ENCODE results near the gene RADX.

The RADX gene

GRCh38 chrX:106696502-106696901, 84.7 kb downstream of the RADX start:
- H3K4me3 ChIP-seq (ENCODE audit: low read depth, low read length): no peak overlapping the region
- H3K36me3 ChIP-seq (ENCODE audit: control insufficient read depth in 2 of 2, insufficient read depth in 1 of 2, low read length in 2 of 2): no peaks in the 10 kb centered on the region
- no peaks in the 10 kb centered on the region for H3K9me3 ChIP-seq (ENCODE audit: control insufficient read depth, insufficient read depth, low read depth, low read length)
- no peaks in the 10 kb centered on the region for H3K4me1 ChIP-seq (ENCODE audit: control insufficient read depth, insufficient read depth, low read length)
- TF ChIP-seq ZNF202 (tag by site-specific recombination; IDR thresholded peaks at IDR 0.05; ENCODE audit: borderline replicate concordance): no peak
- no peak for TF ChIP-seq OVOL3 (tag by site-specific recombination; IDR thresholded peaks at IDR 0.05)
- TF ChIP-seq ZNF777 (tag by site-specific recombination; IDR thresholded peaks at IDR 0.05; ENCODE audit: borderline replicate concordance): no peak
- no peak for TF ChIP-seq GLI2 (tag by site-specific recombination; IDR thresholded peaks at IDR 0.05; ENCODE audit: borderline replicate concordance, low read depth)
- no peak for TF ChIP-seq ZNF146 (tag by site-specific recombination; IDR thresholded peaks at IDR 0.05)
- TF ChIP-seq ZNF366 (tag by site-specific recombination; conservative IDR thresholded peaks at IDR 0.05): no peak
- no peak for TF ChIP-seq ZNF791 (tag by site-specific recombination; IDR thresholded peaks at IDR 0.05)
- TF ChIP-seq, protein P1, sequence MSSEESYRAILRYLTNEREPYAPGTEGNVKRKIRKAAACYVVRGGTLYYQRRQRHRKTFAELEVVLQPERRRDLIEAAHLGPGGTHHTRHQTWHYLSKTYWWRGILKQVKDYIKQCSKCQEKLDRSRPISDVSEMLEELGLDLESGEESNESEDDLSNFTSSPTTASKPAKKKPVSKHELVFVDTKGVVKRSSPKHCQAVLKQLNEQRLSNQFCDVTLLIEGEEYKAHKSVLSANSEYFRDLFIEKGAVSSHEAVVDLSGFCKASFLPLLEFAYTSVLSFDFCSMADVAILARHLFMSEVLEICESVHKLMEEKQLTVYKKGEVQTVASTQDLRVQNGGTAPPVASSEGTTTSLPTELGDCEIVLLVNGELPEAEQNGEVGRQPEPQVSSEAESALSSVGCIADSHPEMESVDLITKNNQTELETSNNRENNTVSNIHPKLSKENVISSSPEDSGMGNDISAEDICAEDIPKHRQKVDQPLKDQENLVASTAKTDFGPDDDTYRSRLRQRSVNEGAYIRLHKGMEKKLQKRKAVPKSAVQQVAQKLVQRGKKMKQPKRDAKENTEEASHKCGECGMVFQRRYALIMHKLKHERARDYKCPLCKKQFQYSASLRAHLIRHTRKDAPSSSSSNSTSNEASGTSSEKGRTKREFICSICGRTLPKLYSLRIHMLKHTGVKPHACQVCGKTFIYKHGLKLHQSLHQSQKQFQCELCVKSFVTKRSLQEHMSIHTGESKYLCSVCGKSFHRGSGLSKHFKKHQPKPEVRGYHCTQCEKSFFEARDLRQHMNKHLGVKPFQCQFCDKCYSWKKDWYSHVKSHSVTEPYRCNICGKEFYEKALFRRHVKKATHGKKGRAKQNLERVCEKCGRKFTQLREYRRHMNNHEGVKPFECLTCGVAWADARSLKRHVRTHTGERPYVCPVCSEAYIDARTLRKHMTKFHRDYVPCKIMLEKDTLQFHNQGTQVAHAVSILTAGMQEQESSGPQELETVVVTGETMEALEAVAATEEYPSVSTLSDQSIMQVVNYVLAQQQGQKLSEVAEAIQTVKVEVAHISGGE (tag by site-specific recombination; conservative IDR thresholded peaks at IDR 0.05; ENCODE audit: low read depth): no peak
- TF ChIP-seq ZNF785 (tag by site-specific recombination; IDR thresholded peaks at IDR 0.05): no peak
- TF ChIP-seq ZBTB44 (tag by site-specific recombination; IDR thresholded peaks at IDR 0.05): no peak
- TF ChIP-seq ZNF239 (tag by site-specific recombination; IDR thresholded peaks at IDR 0.05): no peak
- TF ChIP-seq RBAK (tag by site-specific recombination; IDR thresholded peaks at IDR 0.05): no peak
- ChIA-PET POLR2A (no interaction called here), CTCF (interaction anchor here (1.1 kb wide), 1 partner anchor 25 kb away, joined by 4 read pairs; no protein-coding TSS in a partner anchor)
- no peak overlapping the region for H3K27ac ChIP-seq (ENCODE audit: extremely low read depth, low read depth, low read length)

- no peaks in the 10 kb centered on the region for H3K4me1 ChIP-seq (ENCODE audit: control insufficient read depth, insufficient read depth, low read length)
- H3K4me3 ChIP-seq (ENCODE audit: low read depth, low read length): no peak overlapping the region
- ChIA-PET CTCF (interaction anchor here (0.6 kb wide), 1 partner anchor 79 kb away, joined by 3 read pairs; no protein-coding TSS in a partner anchor), POLR2A (no interaction called here)
- no peaks in the 10 kb centered on the region for H3K36me3 ChIP-seq (ENCODE audit: control insufficient read depth in 2 of 2, insufficient read depth in 1 of 2, low read length in 2 of 2)
- TF ChIP-seq ZNF324 (tag by site-specific recombination; IDR thresholded peaks at IDR 0.05) (no peak), ZNF670 (tag by site-specific recombination; IDR thresholded peaks at IDR 0.05; ENCODE audit: low read depth) (no peak), ZNF26 (tag by site-specific recombination; IDR thresholded peaks at IDR 0.05) (no peak), ZNF404 (tag by site-specific recombination; IDR thresholded peaks at IDR 0.05) (no peak), ZFHX2 (tag by site-specific recombination; conservative IDR thresholded peaks at IDR 0.05) (no peak)
- TF ChIP-seq, protein P2, sequence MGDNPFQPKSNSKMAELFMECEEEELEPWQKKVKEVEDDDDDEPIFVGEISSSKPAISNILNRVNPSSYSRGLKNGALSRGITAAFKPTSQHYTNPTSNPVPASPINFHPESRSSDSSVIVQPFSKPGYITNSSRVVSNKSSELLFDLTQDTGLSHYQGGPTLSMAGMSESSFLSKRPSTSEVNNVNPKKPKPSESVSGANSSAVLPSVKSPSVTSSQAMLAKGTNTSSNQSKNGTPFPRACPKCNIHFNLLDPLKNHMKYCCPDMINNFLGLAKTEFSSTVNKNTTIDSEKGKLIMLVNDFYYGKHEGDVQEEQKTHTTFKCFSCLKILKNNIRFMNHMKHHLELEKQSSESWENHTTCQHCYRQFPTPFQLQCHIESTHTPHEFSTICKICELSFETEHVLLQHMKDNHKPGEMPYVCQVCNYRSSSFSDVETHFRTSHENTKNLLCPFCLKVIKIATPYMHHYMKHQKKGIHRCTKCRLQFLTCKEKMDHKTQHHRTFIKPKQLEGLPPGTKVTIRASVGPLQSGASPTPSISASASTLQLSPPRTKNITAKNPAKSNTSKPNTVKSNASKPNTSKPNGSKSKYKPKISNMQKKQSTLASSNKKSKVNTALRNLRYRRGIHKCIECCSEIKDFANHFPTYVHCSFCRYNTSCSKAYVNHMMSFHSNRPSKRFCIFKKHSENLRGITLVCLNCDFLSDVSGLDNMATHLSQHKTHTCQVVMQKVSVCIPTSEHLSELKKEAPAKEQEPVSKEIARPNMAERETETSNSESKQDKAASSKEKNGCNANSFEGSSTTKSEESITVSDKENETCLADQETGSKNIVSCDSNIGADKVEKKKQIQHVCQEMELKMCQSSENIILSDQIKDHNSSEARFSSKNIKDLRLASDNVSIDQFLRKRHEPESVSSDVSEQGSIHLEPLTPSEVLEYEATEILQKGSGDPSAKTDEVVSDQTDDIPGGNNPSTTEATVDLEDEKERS (tag by site-specific recombination; IDR thresholded peaks at IDR 0.05): no peak
- no peak overlapping the region for H3K27ac ChIP-seq (ENCODE audit: extremely low read depth, low read depth, low read length)
- no peaks in the 10 kb centered on the region for H3K9me3 ChIP-seq (ENCODE audit: control insufficient read depth, insufficient read depth, low read depth, low read length)
Observed at GRCh38 chrX:106698693-106699092, 86.9 kb downstream of the RADX start.
